ENCODE data around the gene FUT2. TPM values are rescaled to one million over a fixed set of nuclear protein-coding genes. Genes with fewer than 3 reads are reported as not detected.
"Not testable (repeated sequence)": the region's sequence is repeated elsewhere in the genome, so short reads cannot be mapped to it uniquely, and the experiment has no call there.

The FUT2 gene
- polyA plus RNA-seq, 1 donor from 2014 or later = not detected

DNA sequence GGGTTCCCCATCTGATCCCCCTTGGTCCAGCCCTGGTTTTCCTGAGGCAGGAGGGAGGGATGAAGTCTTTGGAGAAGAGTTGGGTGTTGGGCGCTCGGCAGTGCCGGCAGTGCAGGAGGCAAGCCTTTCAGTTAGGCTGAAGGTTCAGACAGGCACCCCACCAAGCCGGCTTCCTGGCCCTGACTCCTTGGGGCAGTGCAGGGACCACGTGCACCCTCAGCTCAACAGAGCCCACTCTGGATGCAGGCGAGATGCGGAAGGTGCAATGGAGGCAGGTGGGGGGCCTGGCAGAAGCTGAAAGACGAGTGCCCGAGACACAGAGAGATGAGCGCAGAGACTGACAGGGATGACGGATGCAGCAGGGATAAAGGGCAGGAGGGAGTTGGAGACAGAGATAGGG is 12.7 kb downstream of the FUT2 start:
- Mint-ChIP-seq H3K27me3 (no peaks in the 10 kb centered on the region), H3K9me3 (peaks cover 0 to 2% (median 0%) of the 10 kb centered on the region in 3 donors), H3K36me3 (peaks cover 2% of the 10 kb centered on the region), H3K4me1 (peaks cover 0 to 5% (median 0%) of the 10 kb centered on the region in 3 donors), H3K4me3 (no peak overlapping the region), H3K27ac (peak overlapping the region in 1 of 3 donors; percentile 68)

DNA sequence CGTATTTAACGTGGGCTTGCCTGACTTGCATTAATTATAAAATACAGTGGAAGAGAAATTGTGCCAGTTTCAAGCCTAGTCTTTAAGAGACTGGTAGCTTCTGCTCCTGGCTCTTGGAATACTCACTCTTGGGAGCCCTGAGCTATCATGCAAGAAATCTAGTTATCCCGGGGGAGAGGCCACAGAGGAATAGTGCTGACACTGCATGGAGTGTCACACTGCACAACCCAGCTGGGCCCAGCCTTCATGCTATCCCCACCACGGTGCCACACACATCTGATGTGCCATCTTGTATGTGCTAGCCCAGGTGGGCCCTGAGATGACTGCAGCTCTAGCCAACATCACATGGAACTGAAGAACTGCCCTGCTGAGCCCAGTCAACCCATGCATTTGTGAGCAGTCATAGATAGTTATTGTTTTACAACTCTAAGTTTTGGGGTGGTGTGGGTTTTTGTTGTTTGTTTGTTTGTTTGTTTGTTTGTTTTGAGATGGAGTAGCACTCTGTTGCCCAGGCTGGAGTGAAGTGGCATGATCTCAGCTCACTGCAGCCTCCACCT is 15.4 kb downstream of the FUT2 start:
- peak overlapping the region in 2 of 4 donors; percentile 45 to 69 for H3K4me3 Mint-ChIP-seq

GRCh38 chr19:48713041-48713863 is 17.5 kb downstream of the FUT2 start:
- H3K9me3 Mint-ChIP-seq = peaks cover 0 to 2% (median 0%) of the 10 kb centered on the region in 3 donors
- no peaks in the 10 kb centered on the region for H3K27me3 Mint-ChIP-seq
- H3K36me3 Mint-ChIP-seq = peaks cover 1% of the 10 kb centered on the region
- peak overlapping the region; percentile 81 to 94 (median 87) for H3K4me3 Mint-ChIP-seq
- no peak overlapping the region for H3K27ac Mint-ChIP-seq
- peaks cover 4 to 15% (median 5%) of the 10 kb centered on the region in 3 donors for H3K4me1 Mint-ChIP-seq

More for the DNA sequence above, 15.4 kb downstream of the FUT2 start:
- H3K4me1 Mint-ChIP-seq = peaks cover 4 to 15% (median 5%) of the 10 kb centered on the region in 3 donors
- H3K27me3 Mint-ChIP-seq = no peaks in the 10 kb centered on the region
- H3K36me3 Mint-ChIP-seq = peaks cover 2% of the 10 kb centered on the region
- H3K27ac Mint-ChIP-seq = no peak overlapping the region
- H3K9me3 Mint-ChIP-seq = peaks cover 0 to 2% (median 0%) of the 10 kb centered on the region in 3 donors

GRCh38 chr19:48713864-48714755 is 18.3 kb downstream of the FUT2 start:
- Mint-ChIP-seq H3K36me3 (no peaks in the 10 kb centered on the region), H3K4me3 (peak overlapping the region; percentile 81 to 94 (median 87)), H3K27me3 (no peaks in the 10 kb centered on the region), H3K27ac (peak overlapping the region; percentile 26 to 88 (median 28)), H3K9me3 (peaks cover 0 to 2% (median 0%) of the 10 kb centered on the region in 3 donors), H3K4me1 (peaks cover 5 to 15% (median 7%) of the 10 kb centered on the region in 3 donors)

DNA sequence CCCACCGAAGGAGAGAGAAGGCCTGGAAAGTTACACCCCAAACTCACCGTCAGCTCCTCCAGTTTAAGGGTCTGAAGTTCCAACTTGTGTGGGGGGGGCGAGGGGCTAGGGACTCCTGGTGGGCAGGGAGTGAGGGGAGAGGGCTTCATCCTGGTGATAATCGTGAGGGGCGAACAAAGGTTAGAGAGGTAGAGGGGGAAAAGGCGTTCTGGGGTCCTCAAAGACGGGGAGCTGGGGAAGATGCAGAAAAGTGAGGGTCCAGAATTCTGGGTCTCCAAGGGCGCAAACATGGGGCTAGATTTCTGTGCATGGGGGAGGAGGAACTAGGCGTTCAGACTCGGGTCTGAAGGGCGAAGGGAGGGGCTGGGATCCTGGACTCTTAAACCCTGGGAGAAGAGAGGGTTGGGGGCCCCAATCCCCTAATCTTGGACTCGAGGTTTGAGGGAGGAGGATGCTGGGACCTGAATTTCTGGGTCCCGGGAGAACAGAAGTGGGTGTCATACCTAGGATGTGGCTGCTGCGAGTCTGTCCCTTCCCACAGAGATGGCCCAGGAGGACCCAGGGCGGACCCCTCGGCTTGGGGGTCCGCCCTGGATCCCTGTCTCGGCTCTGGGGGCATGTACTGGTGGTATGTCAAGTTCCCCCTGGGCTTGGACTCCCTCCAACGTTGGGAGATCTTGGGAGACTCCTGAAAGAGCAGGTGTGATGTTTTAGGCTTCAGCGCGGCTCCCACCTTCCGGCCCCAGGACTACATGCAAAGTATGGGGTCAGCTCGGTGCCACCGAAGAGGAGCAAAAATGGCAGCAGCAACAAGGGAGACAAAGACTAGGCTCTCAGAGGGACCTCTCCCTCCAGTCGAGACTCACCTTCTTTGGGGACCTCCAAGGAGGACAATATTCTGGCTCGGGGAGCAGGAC is 19.2 kb downstream of the FUT2 start:
- H3K27ac Mint-ChIP-seq = peak overlapping the region in 2 of 3 donors; percentile 26 to 53
- peak overlapping the region; percentile 84 to 94 (median 87) for H3K4me3 Mint-ChIP-seq
- H3K27me3 Mint-ChIP-seq = no peaks in the 10 kb centered on the region
- H3K4me1 Mint-ChIP-seq = peaks cover 5 to 15% (median 7%) of the 10 kb centered on the region in 3 donors
- peaks cover 0 to 2% (median 0%) of the 10 kb centered on the region in 3 donors for H3K9me3 Mint-ChIP-seq
- peaks cover 1% of the 10 kb centered on the region for H3K36me3 Mint-ChIP-seq

GRCh38 chr19:48715681-48716171 is 20.0 kb downstream of the FUT2 start:
- Mint-ChIP-seq H3K4me1 (peaks cover 10 to 18% (median 10%) of the 10 kb centered on the region in 3 donors), H3K4me3 (peak overlapping the region in 3 of 4 donors; percentile 60 to 87 (median 84)), H3K9me3 (peaks cover 0 to 2% (median 0%) of the 10 kb centered on the region in 3 donors), H3K27me3 (no peaks in the 10 kb centered on the region), H3K27ac (peak overlapping the region in 1 of 3 donors; percentile 53), H3K36me3 (peaks cover 1% of the 10 kb centered on the region)

- peaks cover 1% of the 10 kb centered on the region for H3K36me3 Mint-ChIP-seq
- peaks cover 14 to 21% (median 14%) of the 10 kb centered on the region in 3 donors for H3K4me1 Mint-ChIP-seq
- peak overlapping the region in 1 of 4 donors; percentile 73 for H3K4me3 Mint-ChIP-seq
- no peaks in the 10 kb centered on the region for H3K27me3 Mint-ChIP-seq
- peak overlapping the region in 1 of 3 donors; percentile 26 for H3K27ac Mint-ChIP-seq
- no peaks in the 10 kb centered on the region for H3K9me3 Mint-ChIP-seq
These were observed 21.0 kb downstream of the FUT2 start for GRCh38 chr19:48716562-48717291.

GRCh38 chr19:48718106-48718505 is 22.3 kb downstream of the FUT2 start:
- Mint-ChIP-seq H3K4me1 (peaks cover 14 to 17% (median 14%) of the 10 kb centered on the region in 3 donors), H3K27ac (peak overlapping the region in 1 of 3 donors; percentile 32), H3K4me3 (peak overlapping the region in 1 of 4 donors; percentile 54)
- not testable (repeated sequence) for H3K36me3 Mint-ChIP-seq, H3K27me3 Mint-ChIP-seq, H3K9me3 Mint-ChIP-seq

GRCh38 chr19:48718711-48719231 is 23.0 kb downstream of the FUT2 start:
- no peaks in the 10 kb centered on the region for H3K27me3 Mint-ChIP-seq
- H3K36me3 Mint-ChIP-seq = peaks cover 1% of the 10 kb centered on the region
- peak overlapping the region in 1 of 3 donors; percentile 32 for H3K27ac Mint-ChIP-seq
- no peaks in the 10 kb centered on the region for H3K9me3 Mint-ChIP-seq
- peaks cover 14 to 16% (median 14%) of the 10 kb centered on the region in 3 donors for H3K4me1 Mint-ChIP-seq
- peak overlapping the region in 3 of 4 donors; percentile 37 to 54 (median 51) for H3K4me3 Mint-ChIP-seq

DNA sequence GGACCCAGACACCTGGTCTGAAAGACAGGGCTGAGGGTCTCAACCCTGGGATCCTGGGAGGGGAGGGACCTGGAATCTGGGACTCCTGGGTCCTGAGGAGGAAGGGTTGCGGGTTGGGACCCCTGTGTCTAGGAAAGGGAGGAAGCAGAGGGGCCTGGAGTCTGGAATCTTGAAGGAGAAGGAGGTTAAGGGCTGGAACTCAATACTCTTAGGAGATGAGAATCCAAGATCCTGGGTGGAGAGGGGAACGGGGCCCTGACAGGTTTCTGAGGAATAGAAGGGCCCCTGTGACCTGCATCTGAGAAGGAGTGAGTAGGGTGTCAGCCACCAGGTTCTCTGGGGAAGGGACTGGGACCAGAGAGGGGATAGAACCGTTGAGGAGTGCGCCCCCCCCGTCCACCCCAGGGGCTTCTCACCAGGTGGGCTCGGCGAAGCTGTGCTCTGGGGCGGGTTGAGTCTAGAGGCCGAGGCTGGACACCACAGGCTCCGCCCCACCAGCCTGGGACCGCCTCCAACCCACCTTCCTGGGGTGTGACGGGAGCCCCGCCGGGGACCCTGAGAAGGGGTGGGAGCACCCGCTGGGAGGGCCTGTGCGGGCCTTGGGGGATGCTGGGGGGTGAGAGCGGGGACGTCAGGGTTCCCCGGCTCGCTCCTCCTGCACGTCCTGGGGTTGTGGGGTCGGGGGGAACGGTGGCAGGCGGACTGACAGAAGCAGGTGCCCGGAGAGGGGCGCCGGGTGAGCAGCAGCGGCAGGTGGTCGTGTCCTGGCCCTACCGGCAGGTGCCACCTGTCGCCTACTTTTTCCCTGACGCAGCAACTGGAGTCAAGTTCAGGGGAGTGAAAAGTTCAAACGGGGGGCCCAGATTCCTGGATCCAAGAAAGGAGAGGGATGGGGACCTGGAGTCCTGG is 23.7 kb downstream of the FUT2 start, which contains the start of gene MAMSTR:
TSS of gene MAMSTR (minus strand) at position 463 of the 909 bp plus-strand sequence. CDS start 694 bp downstream, outside the sequence.
- H3K4me3 Mint-ChIP-seq = peak within 1 kb of the TSS; percentile 91 to 96 (median 96)

GRCh38 chr19:48720251-48720612 is 24.5 kb downstream of the FUT2 start:
- H3K27me3 Mint-ChIP-seq = no peaks in the 10 kb centered on the region
- peak overlapping the region; percentile 91 to 96 (median 96) for H3K4me3 Mint-ChIP-seq
- peak overlapping the region; percentile 90 to 99 (median 91) for H3K27ac Mint-ChIP-seq
- peaks cover 6% of the 10 kb centered on the region for H3K36me3 Mint-ChIP-seq
- H3K9me3 Mint-ChIP-seq = peaks cover 0 to 5% (median 4%) of the 10 kb centered on the region in 3 donors
- peaks cover 14 to 15% (median 14%) of the 10 kb centered on the region in 3 donors for H3K4me1 Mint-ChIP-seq

More for the DNA sequence above, 23.7 kb downstream of the FUT2 start, which contains the start of gene MAMSTR:
- H3K36me3 Mint-ChIP-seq = peaks cover 1% of the 10 kb centered on the region
- peaks cover 9 to 14% (median 13%) of the 10 kb centered on the region in 3 donors for H3K4me1 Mint-ChIP-seq
- no peaks in the 10 kb centered on the region for H3K9me3 Mint-ChIP-seq
- H3K27ac Mint-ChIP-seq = peak within 1 kb of the TSS; percentile 90 to 99 (median 91)
- H3K27me3 Mint-ChIP-seq = no peaks in the 10 kb centered on the region

All from IgD-negative memory B cell (primary cell).